Measurements from ENCODE around the gene C11orf68. TPM values are rescaled to one million over a fixed set of nuclear protein-coding genes. Genes with fewer than 3 reads are reported as not detected.

The C11orf68 gene
- total and polyA plus RNA-seq, 9 of the 15 experiments (the other 6 are each of a cell fraction or from before 2014, with no cell fraction given) = 3.6 to 35.9 (median 12.8) TPM

GRCh38 chr11:65890324-65891218 is 28.3 kb downstream of the C11orf68 start, which contains the start of gene CCDC85B (continued):
- TF ChIP-seq, protein P1, sequence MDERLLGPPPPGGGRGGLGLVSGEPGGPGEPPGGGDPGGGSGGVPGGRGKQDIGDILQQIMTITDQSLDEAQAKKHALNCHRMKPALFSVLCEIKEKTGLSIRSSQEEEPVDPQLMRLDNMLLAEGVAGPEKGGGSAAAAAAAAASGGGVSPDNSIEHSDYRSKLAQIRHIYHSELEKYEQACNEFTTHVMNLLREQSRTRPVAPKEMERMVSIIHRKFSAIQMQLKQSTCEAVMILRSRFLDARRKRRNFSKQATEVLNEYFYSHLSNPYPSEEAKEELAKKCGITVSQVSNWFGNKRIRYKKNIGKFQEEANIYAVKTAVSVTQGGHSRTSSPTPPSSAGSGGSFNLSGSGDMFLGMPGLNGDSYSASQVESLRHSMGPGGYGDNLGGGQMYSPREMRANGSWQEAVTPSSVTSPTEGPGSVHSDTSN (CRISPR knock-in tag; IDR thresholded peaks at IDR 0.05; ENCODE audit: low read depth) = no peak
- TF ChIP-seq, protein P1 (tag; conservative IDR thresholded peaks at IDR 0.05; ENCODE audit: low read depth) = no peak
- TF ChIP-seq ZNF184 (CRISPR knock-in tag; IDR thresholded peaks at IDR 0.05) = no peak
- no peak for TF ChIP-seq CEBPB (tag; IDR thresholded peaks at IDR 0.05)
- no peak for TF ChIP-seq KDM1A (IDR thresholded peaks at IDR 0.05)
- TF ChIP-seq ZNF551 (CRISPR knock-in tag; IDR thresholded peaks at IDR 0.05) = no peak
- TF ChIP-seq, protein P2, sequence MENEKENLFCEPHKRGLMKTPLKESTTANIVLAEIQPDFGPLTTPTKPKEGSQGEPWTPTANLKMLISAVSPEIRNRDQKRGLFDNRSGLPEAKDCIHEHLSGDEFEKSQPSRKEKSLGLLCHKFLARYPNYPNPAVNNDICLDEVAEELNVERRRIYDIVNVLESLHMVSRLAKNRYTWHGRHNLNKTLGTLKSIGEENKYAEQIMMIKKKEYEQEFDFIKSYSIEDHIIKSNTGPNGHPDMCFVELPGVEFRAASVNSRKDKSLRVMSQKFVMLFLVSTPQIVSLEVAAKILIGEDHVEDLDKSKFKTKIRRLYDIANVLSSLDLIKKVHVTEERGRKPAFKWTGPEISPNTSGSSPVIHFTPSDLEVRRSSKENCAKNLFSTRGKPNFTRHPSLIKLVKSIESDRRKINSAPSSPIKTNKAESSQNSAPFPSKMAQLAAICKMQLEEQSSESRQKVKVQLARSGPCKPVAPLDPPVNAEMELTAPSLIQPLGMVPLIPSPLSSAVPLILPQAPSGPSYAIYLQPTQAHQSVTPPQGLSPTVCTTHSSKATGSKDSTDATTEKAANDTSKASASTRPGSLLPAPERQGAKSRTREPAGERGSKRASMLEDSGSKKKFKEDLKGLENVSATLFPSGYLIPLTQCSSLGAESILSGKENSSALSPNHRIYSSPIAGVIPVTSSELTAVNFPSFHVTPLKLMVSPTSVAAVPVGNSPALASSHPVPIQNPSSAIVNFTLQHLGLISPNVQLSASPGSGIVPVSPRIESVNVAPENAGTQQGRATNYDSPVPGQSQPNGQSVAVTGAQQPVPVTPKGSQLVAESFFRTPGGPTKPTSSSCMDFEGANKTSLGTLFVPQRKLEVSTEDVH (IDR thresholded peaks at IDR 0.05; ENCODE audit: low read depth, partially characterized antibody) = no peak
- TF ChIP-seq, protein P3, sequence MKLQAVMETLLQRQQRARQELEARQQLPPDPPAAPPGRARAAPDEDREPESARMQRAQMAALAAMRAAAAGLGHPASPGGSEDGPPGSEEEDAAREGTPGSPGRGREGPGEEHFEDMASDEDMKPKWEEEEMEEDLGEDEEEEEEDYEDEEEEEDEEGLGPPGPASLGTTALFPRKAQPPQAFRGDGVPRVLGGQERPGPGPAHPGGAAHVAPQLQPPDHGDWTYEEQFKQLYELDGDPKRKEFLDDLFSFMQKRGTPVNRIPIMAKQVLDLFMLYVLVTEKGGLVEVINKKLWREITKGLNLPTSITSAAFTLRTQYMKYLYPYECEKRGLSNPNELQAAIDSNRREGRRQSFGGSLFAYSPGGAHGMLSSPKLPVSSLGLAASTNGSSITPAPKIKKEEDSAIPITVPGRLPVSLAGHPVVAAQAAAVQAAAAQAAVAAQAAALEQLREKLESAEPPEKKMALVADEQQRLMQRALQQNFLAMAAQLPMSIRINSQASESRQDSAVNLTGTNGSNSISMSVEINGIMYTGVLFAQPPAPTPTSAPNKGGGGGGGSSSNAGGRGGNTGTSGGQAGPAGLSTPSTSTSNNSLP (IDR thresholded peaks at IDR 0.05; ENCODE audit: borderline replicate concordance, low read depth, low read length) = no peak
- no peak for TF ChIP-seq MCM5 (IDR thresholded peaks at IDR 0.05; ENCODE audit: low read depth)
- no peak for TF ChIP-seq HOXB6 (CRISPR knock-in tag; IDR thresholded peaks at IDR 0.05; ENCODE audit: borderline replicate concordance)
- TF ChIP-seq SMARCB1 (IDR thresholded peaks at IDR 0.05; ENCODE audit: insufficient read length, low read depth) = no peak
- no peak for TF ChIP-seq PHF20 (IDR thresholded peaks at IDR 0.05; ENCODE audit: partially characterized antibody)
- no peak for TF ChIP-seq TSHZ1 (CRISPR knock-in tag; IDR thresholded peaks at IDR 0.05)
- TF ChIP-seq NR2C1 (IDR thresholded peaks at IDR 0.05) = no peak
- no peak for TF ChIP-seq NR2C1 (tag; IDR thresholded peaks at IDR 0.05)
